HG03025 (cell line): ENCODE data around the gene SLC37A4.
"Not testable (repeated sequence)": the region's sequence is repeated elsewhere in the genome, so short reads cannot be mapped to it uniquely, and the experiment has no call there.

Experiments
- ATAC-seq: cut with Tn5 transposase; IDR thresholded peaks from one replicate; pipeline ENCODE4 v1.9.1; 2021; ENCODE audit warnings: mild to moderate bottlenecking, moderate library complexity; ENCODE audit not compliant: unreplicated experiment, low FRiP score

Gene SLC37A4

GRCh38 chr11:119019996-119020395, 10.7 kb downstream of the SLC37A4 start:
- ATAC-seq = no peak

- peak; percentile 79 for ATAC-seq
Measured at GRCh38 chr11:119018074-119018938, 12.4 kb downstream of the SLC37A4 start, which contains the start of the genes RPS25 and TRAPPC4. RPS25 (minus strand) TSS chr11:119018343; CDS start chr11:119018284, 59 bp downstream. TRAPPC4 (plus strand) TSS chr11:119018766; CDS start chr11:119018796, 30 bp downstream.

- not testable (repeated sequence) for ATAC-seq
Measured at GRCh38 chr11:119017377-119017776, 13.3 kb downstream of the SLC37A4 start.

DNA sequence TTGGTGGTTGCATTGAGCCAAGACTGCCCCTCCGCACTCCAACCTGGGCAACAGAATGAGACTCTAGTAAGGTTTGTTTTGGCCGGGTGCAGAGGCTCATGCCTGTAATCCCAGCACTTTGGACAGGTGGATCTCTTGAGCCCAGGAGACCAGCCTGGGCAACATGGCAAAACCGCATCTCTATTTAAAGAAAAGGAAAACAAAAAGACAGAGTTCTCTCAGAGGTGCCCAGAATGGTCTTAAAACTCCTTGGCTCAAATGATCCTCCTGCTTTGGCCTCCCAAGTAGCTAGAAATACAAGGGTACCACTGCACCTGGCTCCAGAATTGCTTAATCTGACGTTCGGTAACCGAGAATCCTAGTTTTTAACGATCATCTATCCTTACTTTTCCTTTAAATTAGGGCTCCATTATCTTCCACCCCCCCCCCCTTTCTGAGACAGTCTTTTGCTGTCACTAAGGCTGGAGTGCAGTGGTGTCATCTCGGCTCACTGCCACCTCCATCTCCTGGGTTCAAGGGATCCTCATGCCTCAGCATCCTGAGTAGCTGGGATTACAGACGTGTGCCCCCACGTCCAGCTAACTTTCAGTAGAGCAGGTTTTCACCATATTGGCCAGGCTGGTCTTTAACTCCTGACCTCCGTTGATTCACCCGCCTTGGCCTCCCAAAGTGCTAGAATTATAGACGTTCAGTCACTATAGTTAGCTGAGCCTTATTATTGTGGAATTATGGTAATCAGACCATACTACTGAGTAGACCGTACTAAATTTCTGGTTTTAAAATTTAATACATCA, 14.3 kb downstream of the SLC37A4 start:
- ATAC-seq = no peak

- ATAC-seq = no peak
Measured at GRCh38 chr11:119015054-119015611, 15.5 kb downstream of the SLC37A4 start.

DNA sequence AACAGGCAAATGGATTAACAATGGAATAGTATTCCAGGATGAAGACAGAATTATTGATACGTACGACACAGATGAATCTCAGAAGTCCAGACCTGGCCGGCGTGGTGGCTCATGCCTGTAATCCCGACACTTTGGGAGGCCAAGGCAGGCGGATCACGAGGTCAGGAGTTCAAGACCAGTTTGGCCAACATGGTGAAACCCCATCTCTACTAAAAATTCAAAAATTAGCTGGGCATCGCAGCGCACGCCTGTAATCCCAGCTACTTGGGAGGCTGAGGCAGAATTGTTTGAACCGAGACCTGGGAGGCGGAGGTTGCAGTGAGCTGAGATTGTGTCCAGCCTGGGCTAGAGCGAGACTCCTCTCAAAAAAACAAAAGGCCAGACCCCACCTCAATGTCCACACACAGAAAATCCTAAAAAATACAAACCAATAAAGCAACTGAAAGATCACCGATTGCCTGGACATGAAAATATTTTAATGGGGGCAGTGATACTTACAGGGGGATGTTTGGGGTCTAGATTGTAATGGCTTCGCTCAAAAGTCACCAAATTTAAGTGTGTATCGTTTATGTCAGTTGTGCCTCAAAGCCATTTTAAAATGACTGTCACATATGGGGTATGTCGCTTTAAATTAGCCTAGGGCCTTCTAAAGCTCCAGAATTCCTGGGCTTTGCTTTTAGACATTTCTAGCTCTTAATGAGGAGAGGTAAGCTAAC, 16.3 kb downstream of the SLC37A4 start:
- no peak for ATAC-seq

DNA sequence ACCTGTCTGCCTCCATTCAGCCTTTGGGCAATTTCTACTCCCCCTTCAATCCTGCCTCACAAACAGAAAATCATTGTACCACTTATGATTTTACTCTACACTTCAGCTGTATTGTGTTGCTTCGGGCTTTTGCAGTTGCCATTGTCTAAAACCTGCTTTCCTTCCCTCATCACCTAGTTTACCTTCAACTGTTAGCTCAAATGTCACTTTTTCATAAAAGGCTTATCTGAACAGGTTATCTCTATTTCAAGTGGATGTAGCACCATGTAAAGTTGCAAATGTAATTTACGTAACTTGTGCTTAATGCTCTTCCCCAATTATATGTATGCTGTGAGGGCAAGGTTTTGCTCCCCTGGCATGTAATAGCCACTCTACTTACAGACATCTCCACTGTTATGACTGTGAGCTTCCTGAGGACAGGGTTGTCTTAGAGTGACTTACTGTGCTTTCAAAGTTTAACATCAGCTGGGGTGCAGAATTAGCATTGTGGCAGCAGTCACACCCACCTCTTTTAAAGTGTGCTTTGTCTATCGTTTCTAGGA, 18.0 kb downstream of the SLC37A4 start:
- no peak for ATAC-seq

DNA sequence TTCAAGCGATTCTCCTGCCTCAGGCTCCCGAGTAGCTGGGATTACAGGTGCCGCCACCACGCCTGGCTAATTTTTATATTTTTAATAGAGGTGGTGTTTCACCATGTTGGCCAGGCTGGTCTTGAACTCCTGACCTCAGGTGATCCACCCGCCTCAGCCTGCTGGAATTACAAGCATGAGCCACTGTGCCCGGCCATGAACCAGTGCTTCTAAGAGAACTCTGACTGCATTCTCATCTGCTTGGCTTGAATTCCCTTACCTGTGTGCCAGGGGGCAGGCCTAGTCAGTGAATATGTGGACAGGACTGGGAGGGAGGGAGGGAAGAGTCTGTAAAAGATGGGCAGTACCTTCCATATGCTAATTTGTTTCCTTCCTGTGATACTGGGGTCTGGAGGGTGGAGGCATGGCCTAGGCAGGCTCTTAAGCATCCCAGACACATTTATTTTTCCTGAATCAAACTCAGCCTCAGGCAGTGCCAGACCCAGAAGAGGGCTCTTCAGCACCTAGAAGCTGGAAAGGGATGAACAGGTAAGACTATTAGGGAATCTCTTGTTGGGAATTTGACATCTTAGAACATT, 19.1 kb downstream of the SLC37A4 start:
- ATAC-seq = no peak

DNA sequence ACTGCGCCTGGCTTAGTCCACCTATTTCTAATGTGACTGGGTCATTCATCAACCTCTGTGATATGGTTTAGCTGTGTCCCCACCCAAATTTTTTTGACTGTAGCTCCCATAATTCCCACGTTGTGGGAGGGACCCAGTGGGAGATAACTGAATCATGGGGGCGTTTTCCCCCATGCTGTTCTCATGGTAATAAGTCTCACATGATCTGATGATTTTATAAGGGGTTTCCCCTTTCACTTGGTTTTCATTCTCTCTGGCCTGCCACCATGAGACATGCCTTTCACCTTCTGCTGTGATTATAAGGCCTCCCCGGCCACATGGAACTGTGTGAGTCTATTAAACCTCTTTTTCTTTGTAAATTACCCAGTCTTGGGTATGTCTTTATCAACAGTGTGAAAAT, 24.0 kb downstream of the SLC37A4 start:
- no peak for ATAC-seq

GRCh38 chr11:119000906-119001305, 29.8 kb downstream of the SLC37A4 start:
- ATAC-seq = no peak

DNA sequence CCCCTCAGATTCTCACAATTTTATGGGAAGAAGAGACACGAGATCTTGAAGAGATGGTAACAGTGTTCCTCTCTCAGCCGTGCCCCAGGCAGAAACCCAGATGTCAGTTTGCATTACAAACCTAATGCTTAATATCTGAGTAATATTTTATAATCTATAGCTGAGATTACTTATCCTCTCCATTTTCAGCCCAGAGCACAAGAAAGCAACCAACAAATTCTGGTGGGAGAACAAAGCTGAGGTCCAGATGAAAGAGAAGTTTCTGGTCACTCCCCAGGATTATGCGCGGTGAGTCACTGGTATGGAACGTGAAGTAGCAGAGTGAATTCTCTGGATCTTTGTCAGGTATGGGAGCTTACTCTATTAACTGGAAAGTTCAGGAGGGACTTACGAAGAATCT, 31.9 kb downstream of the SLC37A4 start:
- no peak for ATAC-seq

DNA sequence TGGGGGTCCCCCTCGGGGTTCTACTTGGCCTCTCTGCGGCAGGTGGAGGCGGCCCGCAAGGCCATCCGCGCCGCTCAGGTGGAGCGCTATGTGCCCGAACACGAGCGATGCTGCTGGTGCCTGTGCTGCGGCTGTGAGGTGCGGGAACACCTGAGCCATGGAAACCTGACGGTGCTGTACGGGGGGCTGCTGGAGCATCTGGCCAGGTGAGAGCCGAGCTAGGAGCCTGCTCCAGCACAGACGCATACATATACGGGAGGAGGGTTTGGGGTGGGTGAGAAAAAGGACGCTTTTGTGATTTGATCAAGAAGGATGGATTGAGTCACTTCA, 32.3 kb downstream of the SLC37A4 start:
- peak; percentile 16 for ATAC-seq

DNA sequence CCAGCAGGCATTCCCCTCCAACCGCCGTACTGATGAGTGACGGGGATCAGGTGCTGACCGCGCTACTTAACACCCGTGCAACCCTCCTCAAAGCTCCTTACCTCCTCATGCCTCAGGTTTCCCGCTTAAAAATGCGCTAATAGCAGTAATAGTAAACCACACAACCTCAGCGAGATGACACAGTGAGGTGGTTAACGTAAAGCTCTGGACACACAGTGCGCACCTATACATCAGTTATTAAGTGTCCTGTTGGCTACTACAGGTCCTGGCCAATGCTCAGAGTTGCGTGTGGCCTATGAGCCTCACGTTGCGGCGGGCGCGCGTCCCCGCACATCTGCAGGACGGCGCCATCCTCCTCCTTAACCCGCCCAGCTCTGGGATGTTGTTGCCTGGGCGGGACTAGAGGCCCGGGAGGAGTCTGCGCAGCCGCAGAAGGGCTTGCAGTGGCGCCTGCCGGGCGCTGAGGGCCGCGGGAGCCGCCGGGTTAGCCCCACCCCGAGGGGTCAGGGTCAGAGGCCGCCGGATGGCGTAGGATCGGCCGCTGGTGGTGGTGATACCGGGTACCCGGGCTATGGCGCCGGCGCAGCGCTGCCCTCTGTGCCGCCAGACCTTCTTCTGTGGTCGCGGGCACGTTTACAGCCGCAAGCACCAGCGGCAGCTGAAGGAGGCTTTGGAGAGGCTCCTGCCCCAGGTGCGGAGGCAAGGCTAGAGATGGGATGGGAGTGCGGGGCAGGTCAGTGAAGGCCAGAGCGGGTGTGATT, 32.9 kb downstream of the SLC37A4 start, which contains the start of gene CENATAC:
Gene CENATAC (plus strand): TSS at position 512 of the 761 bp plus-strand sequence. CDS start 60 bp downstream, at position 572.
- peak; percentile 87 for ATAC-seq

GRCh38 chr11:118996926-118997626, 33.6 kb downstream of the SLC37A4 start:
- ATAC-seq = no peak

GRCh38 chr11:118991486-118992038, 39.1 kb downstream of the SLC37A4 start:
- ATAC-seq = not testable (repeated sequence)

DNA sequence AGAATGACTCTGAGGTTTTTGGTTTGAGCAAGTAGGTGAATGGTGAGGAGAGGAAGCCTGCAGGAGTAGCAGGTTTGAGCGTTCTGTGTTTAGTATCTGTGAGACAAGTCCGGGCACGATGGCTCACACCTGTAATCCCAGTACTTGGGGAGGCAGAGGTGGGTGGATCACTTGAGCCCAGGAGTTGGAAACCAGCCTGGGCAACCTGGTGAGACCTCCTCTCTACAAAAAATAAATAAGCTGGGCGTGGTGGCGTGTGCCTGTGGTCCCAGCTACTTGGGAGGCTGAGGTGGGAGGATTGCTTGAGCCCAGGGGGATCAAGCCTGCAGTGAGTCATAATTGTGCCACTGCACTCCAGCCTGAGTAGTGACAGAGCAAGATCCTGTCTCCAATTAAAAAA, 42.4 kb downstream of the SLC37A4 start:
- no peak for ATAC-seq

GRCh38 chr11:118984825-118985224, 45.9 kb downstream of the SLC37A4 start:
- ATAC-seq = no peak

DNA sequence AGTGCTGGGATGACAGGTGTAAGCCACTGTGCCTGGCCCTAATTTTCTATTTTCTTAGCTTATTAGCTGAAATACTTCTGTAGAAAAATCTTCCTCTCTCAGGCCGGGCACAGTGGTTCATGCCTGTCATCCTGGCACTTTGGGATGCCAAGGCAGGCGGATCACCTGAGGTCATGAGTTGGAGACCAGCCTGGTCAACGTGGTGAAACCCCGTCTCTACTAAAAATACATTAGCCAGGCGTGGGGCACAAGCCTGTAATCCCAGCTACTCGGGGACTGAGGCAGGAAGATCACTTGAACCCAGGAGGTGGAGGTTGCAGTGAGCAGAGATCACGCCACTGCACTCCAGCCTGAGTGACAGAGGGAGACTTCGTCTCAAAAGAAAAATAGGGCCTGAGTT, 46.3 kb downstream of the SLC37A4 start:
- ATAC-seq = not testable (repeated sequence)
